GM10847 (cell line): Measurements from ENCODE around the gene PEAK3.

Source experiments
- POLR2A ChIP-seq: IDR thresholded peaks from 2 replicates; pipeline ENCODE4 v1.6.1; 2011; ENCODE audit not compliant: insufficient read length; ENCODE audit errors: extremely low read depth

Gene PEAK3

GRCh38 chr19:2242816-2243215 lies 39.2 kb downstream of the PEAK3 start:
- TF ChIP-seq POLR2A = no peak

GRCh38 chr19:2242092-2242537 lies 39.9 kb downstream of the PEAK3 start:
- TF ChIP-seq POLR2A = no peak

- TF ChIP-seq POLR2A = no peak
Measured at GRCh38 chr19:2240881-2241760, 40.9 kb downstream of the PEAK3 start.

GRCh38 chr19:2239771-2240770 lies 41.9 kb downstream of the PEAK3 start:
- no peak for TF ChIP-seq POLR2A

- TF ChIP-seq POLR2A = no peak
Measured at GRCh38 chr19:2239173-2239572, 42.8 kb downstream of the PEAK3 start.

- no peak for TF ChIP-seq POLR2A
Measured at GRCh38 chr19:2237869-2238153, 44.2 kb downstream of the PEAK3 start.

- no peak for TF ChIP-seq POLR2A
Measured at GRCh38 chr19:2237051-2237868, 44.7 kb downstream of the PEAK3 start.

- peak; percentile 71 for TF ChIP-seq POLR2A
Measured at GRCh38 chr19:2236314-2237050, 45.5 kb downstream of the PEAK3 start, which contains the start of the genes PLEKHJ1 and SF3A2. TSS of gene PLEKHJ1 (minus strand) at chr19:2236329. CDS start at chr19:2236248, 81 bp downstream. TSS of gene SF3A2 (plus strand) at chr19:2236824. CDS start at chr19:2243419, 6,595 bp downstream.

- TF ChIP-seq POLR2A = no peak
Measured at GRCh38 chr19:2236064-2236313, 46.0 kb downstream of the PEAK3 start.

- TF ChIP-seq POLR2A = no peak
Measured at GRCh38 chr19:2235381-2236063, 46.5 kb downstream of the PEAK3 start.

GRCh38 chr19:2234996-2235380 lies 47.0 kb downstream of the PEAK3 start:
- TF ChIP-seq POLR2A = no peak

- TF ChIP-seq POLR2A = no peak
Measured at GRCh38 chr19:2233601-2234280, 48.2 kb downstream of the PEAK3 start.
